IMR-90 (cell line): ENCODE measurements around the gene FOXF1. TPM values are rescaled to one million over a fixed set of nuclear protein-coding genes. Genes with fewer than 3 reads are reported as not detected.

Source experiments
- ATAC-seq: fragments of 200-7000 bp; cut with Tn5 transposase; 2 replicates; pipeline ENCODE4 v1.9.1; 2020; ENCODE audit warnings: low read depth, mild to moderate bottlenecking, moderate library complexity
- BruUV-seq: library from RNA; stranded (reverse); fragments of 400-500 nt; replicated peaks from 2 replicates; lab custom pipeline; 2021; lab: Mats Ljungman, UMichigan
- CTCF ChIA-PET: fragments of 300-600 bp; formaldehyde crosslinking; extraction: SDS; loops from one replicate; lab custom pipeline; 2021; ENCODE audit warnings: antibody characterized with exemption; lab: Yijun Ruan, JAX
- POLR2A ChIA-PET: fragments of 300-600 bp; sonication (Branson Sonifier 250); formaldehyde crosslinking; loops from one replicate; lab custom pipeline; 2022; ENCODE audit warnings: antibody characterized with exemption; ENCODE audit not compliant: unreplicated experiment; lab: Charles Lee
- DNase-seq: peaks from one replicate; pipeline ENCODE4 v3.0.0; 2013
- H2AFZ ChIP-seq: replicated peaks from 2 replicates; pipeline ENCODE3; 2013; ENCODE audit warnings: low read length, mild to moderate bottlenecking; ENCODE audit not compliant: poor library complexity
- H2AK5ac ChIP-seq: 2 replicates; pipeline ENCODE4 v1.6.1; 2013; ENCODE audit warnings: low read depth, low read length, inconsistent platforms
- H2AK9ac ChIP-seq: replicated peaks from 2 replicates; pipeline ENCODE3; 2013; ENCODE audit warnings: mild to moderate bottlenecking, low read depth, low read length, moderate library complexity; ENCODE audit not compliant: poor library complexity
- H2BK120ac ChIP-seq: 2 replicates; pipeline ENCODE4 v1.6.1; 2013; ENCODE audit warnings: low read depth, low read length, inconsistent platforms
- H2BK15ac ChIP-seq: 3 replicates; pipeline ENCODE4 v1.6.1; 2013; ENCODE audit warnings: low read depth, low read length, inconsistent platforms
- H2BK20ac ChIP-seq: 2 replicates; pipeline ENCODE4 v1.6.1; 2013; ENCODE audit warnings: low read depth, mild to moderate bottlenecking, inconsistent platforms, low read length, moderate library complexity
- H2BK5ac ChIP-seq: 2 replicates; pipeline ENCODE4 v1.6.1; 2013; ENCODE audit warnings: mild to moderate bottlenecking, low read depth, low read length, inconsistent platforms; ENCODE audit not compliant: poor library complexity, severe bottlenecking
- H3K14ac ChIP-seq: replicated peaks from 2 replicates; pipeline ENCODE4 v1.6.1; 2013; ENCODE audit warnings: low read depth, low read length, inconsistent platforms
- H3K18ac ChIP-seq: 2 replicates; pipeline ENCODE4 v1.6.1; 2013; ENCODE audit warnings: low read depth, low read length, control low read depth
- H3K23ac ChIP-seq: 2 replicates; pipeline ENCODE4 v1.6.1; 2013; ENCODE audit warnings: low read depth, low read length, inconsistent platforms
- H3K27ac ChIP-seq: 2 replicates; pipeline ENCODE4 v1.5.1; 2013; ENCODE audit warnings: mild to moderate bottlenecking, control low read depth, low read length; ENCODE audit not compliant: insufficient read depth
- H3K27me3 ChIP-seq: 2 replicates; pipeline ENCODE4 v1.6.1; 2013; ENCODE audit warnings: low read length; ENCODE audit not compliant: control insufficient read depth, insufficient read depth
- H3K36me3 ChIP-seq: 2 replicates; pipeline ENCODE4 v1.6.1; 2013; ENCODE audit warnings: low read length, mixed read lengths; ENCODE audit not compliant: control insufficient read depth, insufficient read depth
- H3K4ac ChIP-seq: 2 replicates; pipeline ENCODE4 v1.6.1; 2013; ENCODE audit warnings: low read depth, low read length, inconsistent platforms
- H3K4me1 ChIP-seq: 2 replicates; pipeline ENCODE4 v1.6.1; 2013; ENCODE audit warnings: low read length, mixed read lengths; ENCODE audit not compliant: control insufficient read depth, insufficient read depth
- H3K4me2 ChIP-seq: 2 replicates; pipeline ENCODE4 v1.6.1; 2013; ENCODE audit warnings: low read depth, mild to moderate bottlenecking, control low read depth, low read length, moderate library complexity
- H3K4me3 ChIP-seq: 2 replicates; pipeline ENCODE4 v1.5.1; 2013; ENCODE audit warnings: low read depth, mild to moderate bottlenecking, control low read depth, low read length, moderate library complexity; ENCODE audit not compliant: insufficient read depth
- H3K56ac ChIP-seq: 2 replicates; pipeline ENCODE4 v1.6.1; 2013; ENCODE audit warnings: low read length, inconsistent platforms; ENCODE audit not compliant: insufficient read depth; ENCODE audit errors: extremely low read depth
- H3K79me1 ChIP-seq, 2 experiments: 2 replicates each; pipeline ENCODE4 v1.6.1; 2013; ENCODE audit warnings: low read length in 2 of 2, inconsistent platforms in 1 of 2, low read depth in 1 of 2
- H3K9ac ChIP-seq: 2 replicates; pipeline ENCODE4 v1.6.1; 2013; ENCODE audit warnings: low read depth, low read length, control low read depth
- H3K9me1 ChIP-seq: 2 replicates; pipeline ENCODE4 v1.6.1; 2013; ENCODE audit warnings: low read length, inconsistent platforms; ENCODE audit not compliant: insufficient read depth
- H3K9me3 ChIP-seq: 2 replicates; pipeline ENCODE4 v1.6.1; 2013; ENCODE audit warnings: low read length; ENCODE audit not compliant: control insufficient read depth, insufficient read depth
- H4K20me1 ChIP-seq: 2 replicates; pipeline ENCODE4 v1.6.1; 2013; ENCODE audit warnings: low read length, inconsistent platforms; ENCODE audit not compliant: insufficient read depth
- H4K5ac ChIP-seq: 2 replicates; pipeline ENCODE4 v1.6.1; 2013; ENCODE audit warnings: mild to moderate bottlenecking, low read depth, low read length, control low read depth
- H4K8ac ChIP-seq, 2 experiments: 2 replicates each; pipeline ENCODE4 v1.6.1; 2013; ENCODE audit warnings: low read depth in 2 of 2, low read length in 2 of 2, control low read depth in 1 of 2, inconsistent platforms in 1 of 2
- H4K91ac ChIP-seq: 2 replicates; pipeline ENCODE4 v1.6.1; 2013; ENCODE audit warnings: low read depth, low read length, inconsistent platforms; ENCODE audit not compliant: insufficient read depth
- BHLHE40 ChIP-seq: fragments of 150-350 bp; IDR thresholded peaks from 2 replicates; pipeline ENCODE4 v1.6.1; 2016; ENCODE audit warnings: mild to moderate bottlenecking, low read depth, low read length
- CEBPB ChIP-seq: IDR thresholded peaks from 2 replicates; pipeline ENCODE4 v1.6.1; 2012; ENCODE audit warnings: low read depth, low read length, improper control_type of control experiment
- CHD1 ChIP-seq: IDR thresholded peaks from 2 replicates; pipeline ENCODE4 v1.6.1; 2012; ENCODE audit warnings: low read depth, low read length, improper control_type of control experiment
- ELK1 ChIP-seq: fragments of 150-350 bp; IDR thresholded peaks from 2 replicates; pipeline ENCODE4 v1.6.1; 2016; ENCODE audit warnings: low read depth, mild to moderate bottlenecking, low read length, moderate library complexity, borderline replicate concordance
- FOS ChIP-seq: fragments of 150-350 bp; IDR thresholded peaks from 2 replicates; pipeline ENCODE4 v1.6.1; 2016; ENCODE audit warnings: low read depth, low read length
- MAZ ChIP-seq: IDR thresholded peaks from 2 replicates; pipeline ENCODE4 v1.6.1; 2012; ENCODE audit warnings: low read depth, mild to moderate bottlenecking, low read length, improper control_type of control experiment, moderate library complexity, borderline replicate concordance
- MXI1 ChIP-seq: IDR thresholded peaks from 2 replicates; pipeline ENCODE4 v1.6.1; 2012; ENCODE audit warnings: low read depth, mild to moderate bottlenecking, low read length, moderate library complexity, borderline replicate concordance
- NFE2L2 ChIP-seq: fragments of 150-350 bp; IDR thresholded peaks from 2 replicates; pipeline ENCODE4 v1.6.1; 2016; ENCODE audit warnings: low read depth, mild to moderate bottlenecking, low read length
- POLR2A ChIP-seq: IDR thresholded peaks from 2 replicates; pipeline ENCODE4 v1.6.1; 2012; ENCODE audit warnings: mild to moderate bottlenecking, low read depth, low read length
- RAD21 ChIP-seq: IDR thresholded peaks from 2 replicates; pipeline ENCODE4 v1.6.1; 2012; ENCODE audit warnings: low read length, improper control_type of control experiment
- RFX5 ChIP-seq: IDR thresholded peaks from 2 replicates; pipeline ENCODE4 v1.8.0; 2012; ENCODE audit warnings: low read depth, mild to moderate bottlenecking, low read length, moderate library complexity
- SMC3 ChIP-seq: fragments of 150-350 bp; IDR thresholded peaks from 2 replicates; pipeline ENCODE4 v1.6.1; 2016; ENCODE audit warnings: low read depth, mild to moderate bottlenecking, antibody characterized with exemption, low read length, moderate library complexity
- USF2 ChIP-seq: fragments of 150-350 bp; IDR thresholded peaks from 2 replicates; pipeline ENCODE4 v1.6.1; 2017; ENCODE audit warnings: mild to moderate bottlenecking, antibody characterized with exemption, low read length, low read depth
- dilution Hi-C: fragments of 300-500 bp; cut with HindIII; formaldehyde crosslinking; loops from one replicate; pipeline ENCODE4 v1.14.3; 2018; ENCODE audit warnings: low sequenced_read_pairs; ENCODE audit not compliant: unreplicated experiment
- in situ Hi-C: fragments of 300-500 bp; cut with MboI; formaldehyde crosslinking; loops from 3 replicates; pipeline ENCODE4 v1.14.3; 2019; ENCODE audit warnings: low sequenced_read_pairs, inconsistent platforms, mixed read lengths
- intact Hi-C: fragments of 100-400 bp; cut with micrococcal nuclease; formaldehyde crosslinking; loops from 2 replicates; pipeline ENCODE4 v1.10.0; 2022
- polyA plus RNA-seq, 3 experiments: library from polyadenylated mRNA; depleted of rRNA; stranded (reverse); fragments of >200 nt; gene quantifications; 2 replicates each; pipeline ENCODE4 v1.2.3, GENCODE V29; 2012; ENCODE audit warnings: low replicate concordance in 1 of 3
- total RNA-seq: library from RNA; depleted of rRNA; stranded (reverse); fragments of >200 nt; gene quantifications from 2 replicates; pipeline ENCODE4 v1.2.3, GENCODE V29; 2012

The FOXF1 gene
- total and polyA plus RNA-seq, 2 of the 4 experiments (the other 2 are of a cell fraction): 2.7 to 33.0 TPM

GRCh38 chr16:86478779-86479178 lies 31.5 kb upstream of the FOXF1 start:
- DNase-seq (no peak), ATAC-seq (no peak)
- H3K9me3 ChIP-seq: no peaks in the 10 kb centered on the region
- H2AK5ac ChIP-seq: no peak overlapping the region
- no peak overlapping the region for H3K4me2 ChIP-seq
- H3K36me3 ChIP-seq: peaks cover 59% of the 10 kb centered on the region
- H3K27ac ChIP-seq: no peak overlapping the region
- TF ChIP-seq RFX5 (no peak), CHD1 (no peak), CEBPB (no peak), USF2 (no peak), MAZ (no peak), FOS (no peak), ELK1 (no peak), MXI1 (no peak), SMC3 (no peak), BHLHE40 (no peak), RAD21 (no peak), POLR2A (no peak), NFE2L2 (no peak)
- no peak overlapping the region for H2BK20ac ChIP-seq
- H3K14ac ChIP-seq: no peak overlapping the region
- ChIA-PET CTCF (no interaction called here), POLR2A (no interaction called here)
- H3K79me1 ChIP-seq: peaks cover 30 to 91% of the 10 kb centered on the region in 2 experiments
- H3K27me3 ChIP-seq: no peaks in the 10 kb centered on the region
- H3K23ac ChIP-seq: no peak overlapping the region
- no peak overlapping the region for H3K4ac ChIP-seq
- H4K5ac ChIP-seq: no peak overlapping the region
- no peak overlapping the region for H2AK9ac ChIP-seq
- no peak overlapping the region for H3K18ac ChIP-seq
- no peak overlapping the region for H3K56ac ChIP-seq
- peaks cover 43% of the 10 kb centered on the region for H3K9me1 ChIP-seq
- no peak overlapping the region for H4K91ac ChIP-seq
- H3K4me3 ChIP-seq: no peak overlapping the region
- no peak overlapping the region for H3K9ac ChIP-seq
- dilution Hi-C loops (no loop called here), in situ Hi-C loops (no loop called here), intact Hi-C loops (no loop called here)
- H4K8ac ChIP-seq: no peak overlapping the region; a peak in 1 of 4 replicates
- H4K20me1 ChIP-seq: peaks cover 68% of the 10 kb centered on the region
- no TSS peak for BruUV-seq
- H2BK15ac ChIP-seq: no peak overlapping the region
- no peak overlapping the region for H2BK120ac ChIP-seq
- peaks cover 27% of the 10 kb centered on the region for H3K4me1 ChIP-seq
- no peak overlapping the region for H2AFZ ChIP-seq
- no peak overlapping the region for H2BK5ac ChIP-seq
